GM19372 (cell line): ENCODE measurements around the gene IL22RA1.

Experiments
- ATAC-seq: cut with Tn5 transposase; IDR thresholded peaks from one replicate; pipeline ENCODE4 v1.9.1; 2021; ENCODE audit warnings: mild to moderate bottlenecking, low read depth, moderate library complexity; ENCODE audit not compliant: unreplicated experiment

IL22RA1 gene

DNA sequence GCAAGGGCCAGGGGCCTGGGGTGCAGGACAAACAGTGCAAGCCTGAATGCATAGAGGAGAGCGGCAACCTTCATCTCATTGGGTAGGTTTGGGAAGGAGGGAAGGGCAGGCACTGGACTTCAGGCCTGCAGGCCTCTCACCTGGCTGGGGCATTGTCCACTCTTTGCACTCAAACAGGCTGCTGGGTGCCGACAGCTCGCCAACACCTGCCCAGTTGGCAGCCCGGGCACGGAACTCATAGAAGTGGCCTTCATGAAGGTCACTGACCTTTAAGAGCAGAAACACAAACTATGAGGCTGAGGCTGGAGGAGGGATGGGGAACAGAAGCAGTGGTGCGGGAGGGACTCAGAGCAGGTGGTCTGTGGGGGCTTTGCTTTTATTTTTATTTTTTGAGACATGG is 61.8 kb downstream of the IL22RA1 start:
- no peak for ATAC-seq

DNA sequence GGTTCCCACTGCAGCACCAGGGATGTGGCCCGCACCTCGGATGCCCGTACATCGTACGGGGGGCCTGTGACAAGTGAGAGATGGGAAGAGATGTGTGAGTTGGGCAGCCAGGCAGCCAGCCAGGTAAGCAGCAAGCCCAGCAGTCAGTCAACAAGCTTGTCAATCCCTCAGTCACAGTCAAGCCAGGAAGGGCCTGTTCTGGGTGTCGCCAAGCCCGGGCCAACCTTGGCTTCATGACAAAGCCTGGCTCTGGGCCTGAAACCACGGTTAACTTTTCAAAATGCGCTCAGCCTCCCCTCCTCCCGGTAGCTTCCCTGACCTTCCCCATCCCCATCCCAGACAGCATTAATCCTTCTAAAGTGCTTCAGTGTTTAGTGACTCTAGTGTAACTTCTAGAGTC is 62.8 kb downstream of the IL22RA1 start:
- ATAC-seq, result no peak

DNA sequence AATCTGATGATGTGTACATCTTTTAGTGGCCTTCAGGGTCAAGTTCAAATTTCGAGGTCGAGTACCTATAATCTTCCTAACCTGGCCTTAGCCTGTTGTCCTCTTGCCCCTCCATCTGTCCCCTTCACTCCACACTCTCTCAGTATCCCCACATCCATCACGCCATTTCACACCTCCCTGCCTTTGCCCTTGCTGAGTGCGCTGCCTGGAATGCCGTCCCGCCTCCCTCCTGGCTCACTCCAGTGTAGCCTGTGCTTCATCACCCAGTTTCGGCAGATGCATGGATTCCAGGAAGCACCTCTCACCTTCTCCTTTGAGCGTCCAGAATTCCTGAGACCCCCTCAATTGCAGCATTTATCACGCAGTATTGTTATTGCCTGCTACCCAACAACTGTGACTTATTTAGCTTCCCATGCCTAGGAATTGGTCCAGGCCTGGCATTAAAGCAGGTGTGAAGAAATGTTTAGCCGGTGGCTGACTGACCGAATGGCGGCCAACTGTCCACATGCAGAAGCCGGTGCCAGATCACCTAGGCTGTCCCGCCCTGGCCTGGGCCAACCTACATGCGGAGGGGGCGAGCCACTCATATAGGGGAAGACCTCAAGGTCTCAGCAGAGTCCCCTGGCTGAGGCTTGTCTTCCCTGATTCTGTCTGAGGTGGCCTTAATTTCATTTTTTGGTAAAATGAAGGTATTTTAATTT is 65.5 kb downstream of the IL22RA1 start:
- ATAC-seq, result no peak

DNA sequence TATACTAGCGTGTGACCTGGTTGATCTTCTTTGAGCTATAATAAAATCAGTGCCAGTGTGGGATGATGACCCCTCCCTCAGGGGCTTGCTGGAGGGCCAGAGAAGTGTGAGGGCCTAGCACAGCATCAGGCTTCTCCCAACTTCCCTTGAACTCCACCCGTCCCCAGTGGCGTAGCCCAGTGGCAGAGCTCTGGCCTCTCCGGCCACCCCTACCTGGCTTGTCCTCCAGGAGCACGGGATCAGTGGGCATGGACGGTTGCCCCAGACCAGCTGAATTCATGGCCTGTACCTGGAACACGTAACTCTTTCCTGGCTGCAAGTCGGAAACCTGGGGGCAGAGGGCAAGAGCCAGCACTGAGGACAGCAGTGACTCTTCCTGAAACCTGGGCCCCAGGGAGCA is 67.0 kb downstream of the IL22RA1 start:
- no peak for ATAC-seq

DNA sequence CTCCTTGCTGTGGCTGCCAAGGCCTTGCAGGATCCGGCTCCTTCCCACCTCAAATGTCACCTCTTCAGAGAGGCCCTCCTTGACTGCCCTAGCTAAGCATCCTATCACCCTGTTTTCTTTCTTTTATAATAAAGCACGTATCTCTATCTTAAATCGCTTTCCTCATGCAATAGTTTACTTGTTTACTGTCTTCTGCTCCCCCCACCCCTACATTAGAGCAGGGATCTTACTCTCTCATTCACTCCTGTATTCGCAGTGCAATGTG is 67.4 kb downstream of the IL22RA1 start:
- no peak for ATAC-seq

DNA sequence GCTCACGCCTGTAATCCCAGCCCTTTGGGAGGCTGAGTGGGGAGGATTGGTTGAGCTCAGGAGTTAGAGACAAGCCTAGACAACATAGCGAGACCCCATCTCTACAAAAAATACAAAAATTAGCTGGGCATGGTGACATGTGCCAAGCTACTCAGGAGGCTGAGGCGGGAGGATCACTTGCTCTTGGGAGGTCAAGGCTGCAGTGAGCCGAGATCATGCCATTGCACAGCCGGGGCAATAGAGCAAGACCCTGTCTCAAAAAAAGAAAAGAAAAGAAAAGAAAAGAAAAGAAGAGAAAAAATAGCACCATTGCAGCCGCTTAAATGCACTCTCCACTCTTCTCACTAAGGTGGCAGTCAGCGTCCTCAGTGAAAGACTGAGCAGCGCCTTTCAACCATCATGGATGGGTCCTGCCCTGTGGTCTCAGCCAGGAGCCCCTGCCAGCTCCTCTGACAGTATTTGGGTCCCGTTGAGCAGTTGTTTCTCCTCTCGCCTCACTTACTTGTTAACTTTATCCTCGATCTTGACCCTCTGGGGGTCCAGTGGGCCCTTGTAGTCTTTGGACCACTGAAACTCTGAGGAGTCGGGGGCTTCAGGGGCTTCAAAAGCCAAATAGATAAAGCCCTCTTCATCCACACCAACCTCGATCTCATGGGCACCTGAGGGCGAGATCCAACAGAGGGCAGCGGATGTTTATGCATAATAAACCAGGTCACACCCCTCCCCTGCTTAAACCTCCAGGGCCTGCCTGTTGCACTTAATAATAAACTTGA is 67.9 kb downstream of the IL22RA1 start:
- no peak for ATAC-seq

DNA sequence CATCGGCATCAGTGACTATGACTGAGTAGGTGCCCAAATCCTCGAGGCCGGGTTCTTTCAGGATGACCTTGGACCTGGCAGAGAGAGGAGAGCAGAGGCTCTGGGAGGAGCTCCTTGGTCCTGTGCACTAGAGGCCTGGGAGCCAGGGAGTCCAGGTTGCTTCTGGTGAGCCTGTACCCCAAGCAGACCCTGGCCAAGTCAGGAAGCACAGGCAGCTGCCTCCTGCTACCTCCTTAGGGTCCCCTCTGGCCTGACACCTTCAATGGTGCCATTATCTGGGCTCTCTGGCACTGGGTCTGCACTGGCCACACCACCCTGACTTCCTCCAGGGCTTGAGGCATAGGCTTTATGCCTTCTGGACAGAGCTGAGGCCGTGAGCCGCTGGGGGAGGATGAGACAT is 68.7 kb downstream of the IL22RA1 start:
- ATAC-seq, result no peak

DNA sequence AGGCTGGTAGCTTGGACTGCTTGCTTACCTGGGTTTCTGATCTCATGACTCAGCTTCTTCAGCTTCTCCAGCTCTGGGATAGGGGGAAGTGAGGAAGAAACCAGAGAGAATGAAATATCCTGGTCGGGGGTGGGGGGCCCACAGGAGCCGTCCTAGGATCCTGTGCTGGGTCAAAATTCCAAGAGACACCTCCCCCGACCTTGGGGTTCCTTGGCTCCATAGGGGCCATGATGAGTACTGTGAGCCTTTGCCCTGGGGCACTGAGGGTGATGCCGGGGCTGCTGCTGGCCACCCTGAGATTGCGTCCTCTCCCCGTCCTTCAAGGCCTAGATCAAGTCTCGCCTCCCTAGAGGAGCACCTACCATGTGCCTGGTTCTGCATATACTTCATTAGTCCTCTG is 71.0 kb downstream of the IL22RA1 start:
- ATAC-seq, result no peak

DNA sequence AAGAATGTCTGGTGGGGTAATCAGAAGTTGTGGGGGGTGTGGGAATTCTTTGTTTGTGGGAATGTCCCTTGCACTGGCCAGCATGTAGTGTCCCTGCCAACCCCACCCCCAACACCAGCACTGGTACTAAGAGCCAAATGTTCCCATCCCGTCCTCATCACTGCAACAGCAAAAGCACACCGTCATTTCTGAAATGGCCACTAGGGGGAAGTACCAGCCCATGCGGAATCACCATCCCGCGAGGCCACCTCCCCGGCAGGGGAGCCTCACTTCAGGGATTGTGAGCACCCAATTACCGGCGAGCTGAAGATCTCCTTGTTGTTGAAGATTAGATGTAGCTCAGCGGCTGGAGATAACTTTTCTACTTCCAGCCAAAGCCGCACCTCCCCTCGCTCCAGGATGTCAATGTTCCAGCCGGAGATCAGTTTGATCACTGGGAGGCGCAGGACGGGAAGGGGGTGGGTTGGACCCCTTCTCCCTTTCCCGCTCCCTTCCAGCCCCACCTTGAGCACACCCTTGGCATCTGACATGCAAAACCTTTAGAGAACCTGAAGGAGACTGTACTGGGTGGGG is 72.0 kb downstream of the IL22RA1 start:
- no peak for ATAC-seq

DNA sequence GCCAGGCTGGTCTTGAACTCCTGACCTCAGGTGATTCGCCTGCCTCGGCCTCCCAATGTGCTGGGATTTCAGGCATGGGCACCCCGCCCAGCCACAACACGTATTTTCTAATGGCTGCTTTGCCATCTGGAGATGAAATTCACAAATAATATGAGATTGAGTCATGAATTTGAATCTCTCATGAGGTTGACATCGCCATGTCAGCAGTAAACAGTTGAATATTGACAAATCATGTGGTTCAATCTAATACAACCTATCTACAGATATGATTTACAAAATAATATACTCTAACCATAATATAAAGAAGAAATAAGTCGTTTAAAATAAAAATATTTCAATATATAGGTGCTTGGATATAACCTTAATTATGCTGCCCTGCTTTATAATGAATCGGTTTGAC is 73.1 kb downstream of the IL22RA1 start:
- ATAC-seq, result no peak
